Endothelial cell of umbilical vein (primary cell): ENCODE results near the gene TMEM19. TPM values are rescaled to one million over a fixed set of nuclear protein-coding genes. Genes with fewer than 3 reads are reported as not detected.

Experiments used
- BruUV-seq: library from RNA; stranded (reverse); fragments of 400-500 nt; replicated peaks from 2 replicates; lab custom pipeline; 2021; lab: Mats Ljungman, UMichigan
- CTCF ChIA-PET: fragments of 300-600, 350-600 bp; sonication (Branson Sonifier 250); formaldehyde crosslinking; loops from one replicate; lab custom pipeline; 2021; ENCODE audit warnings: antibody characterized with exemption, inconsistent platforms; lab: Charles Lee
- POLR2A ChIA-PET: fragments of 300-600, 350-600 bp; sonication (Branson Sonifier 250); formaldehyde crosslinking; loops from one replicate; lab custom pipeline; 2021; ENCODE audit warnings: antibody characterized with exemption, inconsistent platforms; lab: Charles Lee
- DNase-seq: peaks from one replicate; pipeline ENCODE4 v3.0.0-alpha.2; 2011; ENCODE audit warnings: low read depth, low spot score
- FAIRE-seq: peaks from 2 replicates; lab custom pipeline; 2011; peaks lifted over from hg19 to GRCh38; lab: Jason Lieb, UNC
- H2AFZ ChIP-seq: 2 replicates; pipeline ENCODE4 v1.6.0; 2012; ENCODE audit warnings: low read depth, low read length, control low read depth, inconsistent platforms
- H3K27ac ChIP-seq: 2 replicates; pipeline ENCODE4 v1.5.1; 2011; ENCODE audit warnings: low read depth, mild to moderate bottlenecking, control low read depth, low read length, moderate library complexity; ENCODE audit not compliant: insufficient read depth
- H3K27me3 ChIP-seq, 2 experiments: 2 replicates each; pipeline versions ENCODE4 v1.6.0 to v1.6.1; 2011; ENCODE audit warnings: low read length in 2 of 2, mixed read lengths in 1 of 2; ENCODE audit not compliant: control insufficient read depth in 2 of 2, insufficient read depth in 2 of 2
- H3K36me3 ChIP-seq, 2 experiments: 2 replicates in 1 of 2; 3 replicates in 1 of 2; pipeline ENCODE4 v1.5.1; 2011; ENCODE audit warnings: low read length in 2 of 2, mild to moderate bottlenecking in 1 of 2, moderate library complexity in 1 of 2; ENCODE audit not compliant: control insufficient read depth in 2 of 2, insufficient read depth in 2 of 2; ENCODE audit errors: extremely low read depth in 1 of 2
- H3K4me1 ChIP-seq: 3 replicates; pipeline ENCODE4 v1.5.1; 2011; ENCODE audit warnings: mild to moderate bottlenecking, low read length; ENCODE audit not compliant: control insufficient read depth, insufficient read depth; ENCODE audit errors: extremely low read depth
- H3K4me2 ChIP-seq: 2 replicates; pipeline ENCODE4 v1.6.1; 2011; ENCODE audit warnings: low read length, control low read depth, mixed read lengths; ENCODE audit not compliant: insufficient read depth
- H3K4me3 ChIP-seq, 3 experiments: fragments of 200-600 bp in 1 of 3; sonication (generic), shearing (Covaris generic) in 1 of 3; replicated peaks in 1 of 3; 2 replicates each; pipeline ENCODE4 v1.5.1; 2011 to 2016; ENCODE audit warnings: control low read depth in 3 of 3, low read length in 3 of 3, mild to moderate bottlenecking in 2 of 3, inconsistent platforms in 1 of 3, low read depth in 1 of 3, moderate library complexity in 1 of 3; ENCODE audit not compliant: insufficient read depth in 1 of 3
- H3K79me2 ChIP-seq: 2 replicates; pipeline ENCODE4 v1.6.0; 2012; ENCODE audit warnings: low read length, inconsistent platforms; ENCODE audit not compliant: control insufficient read depth, insufficient read depth
- H3K9ac ChIP-seq: replicated peaks from 2 replicates; pipeline ENCODE3; 2011; ENCODE audit warnings: low read length, control low read depth; ENCODE audit not compliant: insufficient read depth; ENCODE audit errors: extremely low read depth
- H3K9me1 ChIP-seq: replicated peaks from 3 replicates; pipeline ENCODE4 v1.6.0; 2011; ENCODE audit warnings: mild to moderate bottlenecking, low read length; ENCODE audit not compliant: control insufficient read depth, insufficient read depth; ENCODE audit errors: extremely low read depth
- H3K9me3 ChIP-seq: replicated peaks from 2 replicates; pipeline ENCODE4 v1.5.1; 2012; ENCODE audit warnings: low read length, inconsistent platforms; ENCODE audit not compliant: control insufficient read depth, insufficient read depth
- H4K20me1 ChIP-seq: replicated peaks from 2 replicates; pipeline ENCODE3; 2011; ENCODE audit warnings: mild to moderate bottlenecking, low read length; ENCODE audit not compliant: control insufficient read depth, insufficient read depth; ENCODE audit errors: extremely low read depth
- EZH2 ChIP-seq: IDR thresholded peaks from 2 replicates; pipeline ENCODE4 v1.6.1; 2012; ENCODE audit warnings: borderline replicate concordance, low read depth, mild to moderate bottlenecking, moderate library complexity, low read length, inconsistent platforms; ENCODE audit not compliant: severe bottlenecking
- FOS ChIP-seq: IDR thresholded peaks from 2 replicates; pipeline ENCODE4 v1.6.1; 2011; ENCODE audit warnings: mild to moderate bottlenecking, low read length, moderate library complexity, borderline replicate concordance; ENCODE audit not compliant: insufficient read depth
- GATA2 ChIP-seq: IDR thresholded peaks from 2 replicates; pipeline ENCODE4 v1.7.0; 2011; ENCODE audit warnings: low read depth, mild to moderate bottlenecking, moderate library complexity, mixed read lengths, low read length; ENCODE audit not compliant: insufficient read length, insufficient read depth
- JUN ChIP-seq: IDR thresholded peaks from 2 replicates; pipeline ENCODE4 v1.6.1; 2011; ENCODE audit warnings: borderline replicate concordance, low read depth; ENCODE audit not compliant: insufficient read length, insufficient read depth
- MAX ChIP-seq: IDR thresholded peaks from 2 replicates; pipeline ENCODE4 v1.6.1; 2011; ENCODE audit not compliant: insufficient read depth, insufficient read length
- MYC ChIP-seq: IDR thresholded peaks from one replicate; pipeline ENCODE4 v1.6.1; 2011; ENCODE audit warnings: mild to moderate bottlenecking, low read depth, low read length
- POLR2A ChIP-seq: IDR thresholded peaks from 2 replicates; pipeline ENCODE4 v1.6.1; 2012; ENCODE audit warnings: low read depth, mild to moderate bottlenecking, control low read depth, low read length
- POLR2AphosphoS5 ChIP-seq: IDR thresholded peaks from 2 replicates; pipeline ENCODE4 v1.6.1; 2012; ENCODE audit warnings: low read depth, mild to moderate bottlenecking, control low read depth, low read length, moderate library complexity; ENCODE audit not compliant: insufficient read depth
- dilution Hi-C: fragments of 300-500 bp; cut with MboI; formaldehyde crosslinking; loops from one replicate; pipeline ENCODE4 v1.15.0; 2019; ENCODE audit warnings: low sequenced_read_pairs; ENCODE audit not compliant: extremely low pct_ligation_motif_present
- intact Hi-C: fragments of 100-400 bp; cut with micrococcal nuclease; formaldehyde crosslinking; loops from one replicate; pipeline ENCODE4 v1.10.0; 2022
- polyA plus RNA-seq, 4 experiments: library from polyadenylated mRNA; depleted of rRNA in 3 of 4; stranded (reverse) in 3 of 4; unstranded in 1 of 4; fragments of >200 nt; gene quantifications; 2 replicates each; pipeline versions ENCODE4 v1.2.1 to v1.2.3, GENCODE V29; 2011 to 2012; ENCODE audit warnings: missing spikeins in 1 of 4
- total RNA-seq: library from RNA; stranded (reverse); gene quantifications from 2 replicates; pipeline ENCODE4 v1.2.3, GENCODE V29; 2021
- TF ChIP-seq, protein P1 (sequence below), 2 donors: IDR thresholded peaks; 1 replicate in 1 of 2; 2 replicates in 1 of 2; pipeline ENCODE4 v1.5.1; 2011; ENCODE audit warnings: low read length in 2 of 2, mild to moderate bottlenecking in 2 of 2, moderate library complexity in 2 of 2, control low read depth in 1 of 2, inconsistent platforms in 1 of 2, low read depth in 1 of 2; ENCODE audit not compliant: insufficient read depth in 1 of 2; ENCODE audit errors: extremely low read depth in 1 of 2

TMEM19 gene
- total and polyA plus RNA-seq, 2 donors (not counting 3 experiments of a cell fraction or from before 2014, with no cell fraction given) = 20.4 to 23.8 TPM

GRCh38 chr12:71726548-71726947, 40.7 kb downstream of the TMEM19 start:
- Histone ChIP-seq H3K27me3 (peaks cover 0 to 2% of the 10 kb centered on the region in 2 experiments), H3K4me1 (no peaks in the 10 kb centered on the region), H3K27ac (no peak overlapping the region), H3K9ac (no peak overlapping the region), H3K4me2 (no peak overlapping the region), H3K4me3 (no peak overlapping the region), H3K9me1 (no peaks in the 10 kb centered on the region), H3K79me2 (no peaks in the 10 kb centered on the region), H4K20me1 (no peaks in the 10 kb centered on the region), H2AFZ (no peak overlapping the region), H3K36me3 (no peaks in the 10 kb centered on the region), H3K9me3 (no peaks in the 10 kb centered on the region)
- no peak for TF ChIP-seq MAX
- no peak for TF ChIP-seq POLR2A
- no peak for TF ChIP-seq JUN
- TF ChIP-seq POLR2AphosphoS5 = no peak
- no peak for TF ChIP-seq EZH2
- no peak for TF ChIP-seq MYC
- TF ChIP-seq GATA2 = no peak
- TF ChIP-seq, protein P1, sequence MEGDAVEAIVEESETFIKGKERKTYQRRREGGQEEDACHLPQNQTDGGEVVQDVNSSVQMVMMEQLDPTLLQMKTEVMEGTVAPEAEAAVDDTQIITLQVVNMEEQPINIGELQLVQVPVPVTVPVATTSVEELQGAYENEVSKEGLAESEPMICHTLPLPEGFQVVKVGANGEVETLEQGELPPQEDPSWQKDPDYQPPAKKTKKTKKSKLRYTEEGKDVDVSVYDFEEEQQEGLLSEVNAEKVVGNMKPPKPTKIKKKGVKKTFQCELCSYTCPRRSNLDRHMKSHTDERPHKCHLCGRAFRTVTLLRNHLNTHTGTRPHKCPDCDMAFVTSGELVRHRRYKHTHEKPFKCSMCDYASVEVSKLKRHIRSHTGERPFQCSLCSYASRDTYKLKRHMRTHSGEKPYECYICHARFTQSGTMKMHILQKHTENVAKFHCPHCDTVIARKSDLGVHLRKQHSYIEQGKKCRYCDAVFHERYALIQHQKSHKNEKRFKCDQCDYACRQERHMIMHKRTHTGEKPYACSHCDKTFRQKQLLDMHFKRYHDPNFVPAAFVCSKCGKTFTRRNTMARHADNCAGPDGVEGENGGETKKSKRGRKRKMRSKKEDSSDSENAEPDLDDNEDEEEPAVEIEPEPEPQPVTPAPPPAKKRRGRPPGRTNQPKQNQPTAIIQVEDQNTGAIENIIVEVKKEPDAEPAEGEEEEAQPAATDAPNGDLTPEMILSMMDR (IDR thresholded peaks at IDR 0.05; ENCODE audit: extremely low read depth in 1 of 2, insufficient read depth in 1 of 2, low read depth in 1 of 2, low read length in 2 of 2) = no peak
- TF ChIP-seq FOS = no peak
- POLR2A ChIA-PET = no interaction called here
- DNase-seq (no peak), FAIRE-seq (no peak)
- intact Hi-C loops = no loop called here
- CTCF ChIA-PET = interaction anchor here (0.9 to 1.9 kb wide), 2 partner anchors 20 to 30 kb away, joined by 3 to 6 read pairs; no protein-coding TSS in a partner anchor
- BruUV-seq = no TSS peak
- dilution Hi-C loops = no loop called here
